ENCODE results near the gene KLHL24.

DNA sequence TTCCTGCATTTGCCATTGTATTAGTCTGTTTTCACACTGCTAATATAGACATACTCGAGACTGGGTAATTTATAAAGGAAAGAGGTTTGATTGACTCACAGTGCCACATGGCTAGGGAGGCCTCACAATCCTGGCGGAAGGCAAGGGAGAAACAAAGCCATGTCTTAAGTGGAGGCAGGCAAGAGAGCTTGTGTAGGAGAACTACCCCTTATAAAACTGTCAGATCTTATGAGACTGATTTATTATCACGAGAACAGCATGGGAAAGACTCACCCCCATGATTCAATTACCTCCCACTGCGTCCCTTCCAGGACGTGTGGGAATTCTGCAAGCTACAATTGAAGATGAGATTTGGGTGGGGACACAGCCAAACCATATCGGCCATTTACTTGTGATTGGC, 90.0 kb downstream of the KLHL24 start:
- no peak for TF ChIP-seq POLR2AphosphoS5 (IDR thresholded peaks at IDR 0.05; ENCODE audit: low read depth, low read length)
- no peak for TF ChIP-seq TAF1 (IDR thresholded peaks at IDR 0.05; ENCODE audit: low read depth, low read length)
- TF ChIP-seq PAX5 (IDR thresholded peaks at IDR 0.05; ENCODE audit: insufficient read depth, low read length, severe bottlenecking): no peak
- no peak for TF ChIP-seq POLR2A (IDR thresholded peaks at IDR 0.05; ENCODE audit: low read depth, low read length)
